ENCODE data around the gene HARS1.

- TF ChIP-seq POLR2A (IDR thresholded peaks at IDR 0.05; ENCODE audit: low read depth, low read length): no peak
- no peak for TF ChIP-seq POLR2AphosphoS5 (IDR thresholded peaks at IDR 0.05; ENCODE audit: low read depth, low read length)
- no peak for TF ChIP-seq SPI1 (IDR thresholded peaks at IDR 0.05; ENCODE audit: low read depth, low read length)
- no peak for TF ChIP-seq POU2F2 (IDR thresholded peaks at IDR 0.05; ENCODE audit: low read depth, low read length)
Measured at GRCh38 chr5:140671472-140672125, 19.6 kb downstream of the HARS1 start.

All from GM12891 (cell line).